ENCODE measurements around the gene SHISA7.

SHISA7 gene

GRCh38 chr19:55461974-55462626, 19.0 kb upstream of the SHISA7 start:
- ChIA-PET CTCF (interaction anchor here (0.9 to 1.0 kb wide), 5 partner anchors 13 to 79 kb away, joined by 3 read pairs; no protein-coding TSS in a partner anchor), POLR2A (interaction anchor here (0.5 to 1.1 kb wide), 6 partner anchors 9 to 1535 kb away, joined by 3 to 8 read pairs (median 3); partner anchors contain the start of genes FIZ1, UBE2S and ZNF628)
- Histone ChIP-seq H3K4me3 (ENCODE audit: control insufficient read depth in 1 of 7, extremely low read depth in 1 of 7, insufficient read depth in 4 of 7, low read depth in 2 of 7, low read length in 6 of 7) (peak overlapping the region; percentile 11 to 90 (median 70)), H3K27ac (ENCODE audit: insufficient read depth in 1 of 2, low read depth in 1 of 2, low read length in 2 of 2, poor library complexity in 1 of 2, severe bottlenecking in 2 of 2) (peak overlapping the region; percentile 64 to 88), H3K36me3 (ENCODE audit: control insufficient read depth in 4 of 4, insufficient read depth in 4 of 4, low read length in 3 of 4) (peaks cover 0 to 4% (median 0%) of the 10 kb centered on the region in 4 experiments), H3K9me3 (ENCODE audit: control extremely low read depth in 1 of 5, control insufficient read depth in 4 of 5, insufficient read depth in 2 of 5, low read depth in 1 of 5, low read length in 4 of 5) (no peaks in the 10 kb centered on the region), H3K4me1 (ENCODE audit: control extremely low read depth in 1 of 4, control insufficient read depth in 4 of 4, insufficient read depth in 4 of 4, low read length in 3 of 4) (peaks cover 0 to 24% (median 17%) of the 10 kb centered on the region in 4 experiments), H3K27me3 (replicated peaks in 2 of 5; ENCODE audit: control insufficient read depth in 4 of 5, insufficient read depth in 5 of 5, low read length in 4 of 5) (no peaks in the 10 kb centered on the region)
- DNase-seq = peak; percentile 50 to 79 (median 72)
- 12% methylated on average over 23 of the region's 27 CpGs for WGBS (ENCODE audit: insufficient coverage)

GRCh38 chr19:55461259-55461973, 18.3 kb upstream of the SHISA7 start, which contains the start of gene ISOC2:
TSS of gene ISOC2 (minus strand) at chr19:55461642. CDS start at chr19:55456486, 5,156 bp downstream.
- DNase-seq = peak; percentile 100
- peaks cover 0 to 9% (median 1%) of the 10 kb centered on the region in 4 experiments for H3K36me3 ChIP-seq (ENCODE audit: control insufficient read depth in 4 of 4, insufficient read depth in 4 of 4, low read length in 3 of 4)
- H3K27ac ChIP-seq (ENCODE audit: insufficient read depth in 1 of 2, low read depth in 1 of 2, low read length in 2 of 2, poor library complexity in 1 of 2, severe bottlenecking in 2 of 2) = peak within 1 kb of the TSS; percentile 74 to 91
- H3K4me1 ChIP-seq (ENCODE audit: control extremely low read depth in 1 of 4, control insufficient read depth in 4 of 4, insufficient read depth in 4 of 4, low read length in 3 of 4) = peaks cover 0 to 24% (median 17%) of the 10 kb centered on the region in 4 experiments
- POLR2A ChIA-PET = interaction anchor here (0.5 to 1.1 kb wide), 7 partner anchors 9 to 1536 kb away, joined by 3 to 8 read pairs (median 3); partner anchors contain the start of genes FIZ1, UBE2S and ZNF628
- WGBS (ENCODE audit: insufficient coverage) = under 1% methylated on average over 51 of the region's 54 CpGs
- no peaks in the 10 kb centered on the region for H3K9me3 ChIP-seq (ENCODE audit: control extremely low read depth in 1 of 5, control insufficient read depth in 4 of 5, insufficient read depth in 2 of 5, low read depth in 1 of 5, low read length in 4 of 5)
- CTCF ChIA-PET = interaction anchor here (0.9 to 1.0 kb wide), 4 partner anchors 12 to 42 kb away, joined by 3 read pairs; no protein-coding TSS in a partner anchor
- no peaks in the 10 kb centered on the region for H3K27me3 ChIP-seq (replicated peaks in 2 of 5; ENCODE audit: control insufficient read depth in 4 of 5, insufficient read depth in 5 of 5, low read length in 4 of 5)
- H3K4me3 ChIP-seq (ENCODE audit: control insufficient read depth in 1 of 7, extremely low read depth in 1 of 7, insufficient read depth in 4 of 7, low read depth in 2 of 7, low read length in 6 of 7) = peak within 1 kb of the TSS; percentile 64 to 90 (median 80)

- H3K36me3 ChIP-seq (ENCODE audit: control insufficient read depth in 4 of 4, insufficient read depth in 4 of 4, low read length in 3 of 4) = peaks cover 0 to 11% (median 2%) of the 10 kb centered on the region in 4 experiments
- no peaks in the 10 kb centered on the region for H3K9me3 ChIP-seq (ENCODE audit: control extremely low read depth in 1 of 5, control insufficient read depth in 4 of 5, insufficient read depth in 2 of 5, low read depth in 1 of 5, low read length in 4 of 5)
- peak overlapping the region; percentile 64 to 90 (median 80) for H3K4me3 ChIP-seq (ENCODE audit: control insufficient read depth in 1 of 7, extremely low read depth in 1 of 7, insufficient read depth in 4 of 7, low read depth in 2 of 7, low read length in 6 of 7)
- DNase-seq = peak; percentile 62 to 81 (median 76)
- WGBS (ENCODE audit: insufficient coverage) = 40% methylated on average over 22 of the region's 24 CpGs
- peak overlapping the region; percentile 74 to 91 for H3K27ac ChIP-seq (ENCODE audit: insufficient read depth in 1 of 2, low read depth in 1 of 2, low read length in 2 of 2, poor library complexity in 1 of 2, severe bottlenecking in 2 of 2)
- CTCF ChIA-PET = no interaction called here
- peaks cover 0 to 24% (median 17%) of the 10 kb centered on the region in 4 experiments for H3K4me1 ChIP-seq (ENCODE audit: control extremely low read depth in 1 of 4, control insufficient read depth in 4 of 4, insufficient read depth in 4 of 4, low read length in 3 of 4)
- POLR2A ChIA-PET = interaction anchor here (0.5 to 0.6 kb wide), 2 partner anchors 245 to 529 kb away, joined by 3 to 4 read pairs; no protein-coding TSS in a partner anchor
- H3K27me3 ChIP-seq (replicated peaks in 2 of 5; ENCODE audit: control insufficient read depth in 4 of 5, insufficient read depth in 5 of 5, low read length in 4 of 5) = no peaks in the 10 kb centered on the region
Observed at GRCh38 chr19:55460670-55461258, 17.7 kb upstream of the SHISA7 start.

- DNase-seq = no peak
- ChIA-PET POLR2A (interaction anchor here (0.5 to 0.6 kb wide), 2 partner anchors 244 to 528 kb away, joined by 3 to 4 read pairs; no protein-coding TSS in a partner anchor), CTCF (interaction anchor here (0.6 to 1.4 kb wide), 5 partner anchors 7 to 319 kb away, joined by 3 to 4 read pairs (median 4); no protein-coding TSS in a partner anchor)
- H3K4me3 ChIP-seq (ENCODE audit: control insufficient read depth in 1 of 7, extremely low read depth in 1 of 7, insufficient read depth in 4 of 7, low read depth in 2 of 7, low read length in 6 of 7) = no peak overlapping the region
- H3K9me3 ChIP-seq (ENCODE audit: control extremely low read depth in 1 of 5, control insufficient read depth in 4 of 5, insufficient read depth in 2 of 5, low read depth in 1 of 5, low read length in 4 of 5) = no peaks in the 10 kb centered on the region
- peaks cover 0 to 13% (median 7%) of the 10 kb centered on the region in 4 experiments for H3K36me3 ChIP-seq (ENCODE audit: control insufficient read depth in 4 of 4, insufficient read depth in 4 of 4, low read length in 3 of 4)
- peak overlapping the region in 1 of 2 experiments; percentile 91 for H3K27ac ChIP-seq (ENCODE audit: insufficient read depth in 1 of 2, low read depth in 1 of 2, low read length in 2 of 2, poor library complexity in 1 of 2, severe bottlenecking in 2 of 2)
- peaks cover 0 to 24% (median 17%) of the 10 kb centered on the region in 4 experiments for H3K4me1 ChIP-seq (ENCODE audit: control extremely low read depth in 1 of 4, control insufficient read depth in 4 of 4, insufficient read depth in 4 of 4, low read length in 3 of 4)
- WGBS (ENCODE audit: insufficient coverage) = 85% methylated on average over 15 of the region's 16 CpGs
- H3K27me3 ChIP-seq (replicated peaks in 2 of 5; ENCODE audit: control insufficient read depth in 4 of 5, insufficient read depth in 5 of 5, low read length in 4 of 5) = no peaks in the 10 kb centered on the region
Observed at GRCh38 chr19:55459950-55460657, 17.0 kb upstream of the SHISA7 start.

- no peak overlapping the region for H3K4me3 ChIP-seq (ENCODE audit: control insufficient read depth in 1 of 7, extremely low read depth in 1 of 7, insufficient read depth in 4 of 7, low read depth in 2 of 7, low read length in 6 of 7)
- H3K27me3 ChIP-seq (replicated peaks in 2 of 5; ENCODE audit: control insufficient read depth in 4 of 5, insufficient read depth in 5 of 5, low read length in 4 of 5) = no peaks in the 10 kb centered on the region
- no peaks in the 10 kb centered on the region for H3K9me3 ChIP-seq (ENCODE audit: control extremely low read depth in 1 of 5, control insufficient read depth in 4 of 5, insufficient read depth in 2 of 5, low read depth in 1 of 5, low read length in 4 of 5)
- peaks cover 0 to 13% (median 7%) of the 10 kb centered on the region in 4 experiments for H3K36me3 ChIP-seq (ENCODE audit: control insufficient read depth in 4 of 4, insufficient read depth in 4 of 4, low read length in 3 of 4)
- no peak for DNase-seq
- H3K27ac ChIP-seq (ENCODE audit: insufficient read depth in 1 of 2, low read depth in 1 of 2, low read length in 2 of 2, poor library complexity in 1 of 2, severe bottlenecking in 2 of 2) = no peak overlapping the region
- ChIA-PET CTCF (interaction anchor here (0.6 to 1.4 kb wide), 5 partner anchors 8 to 319 kb away, joined by 3 to 4 read pairs (median 4); no protein-coding TSS in a partner anchor), POLR2A (no interaction called here)
- WGBS (ENCODE audit: insufficient coverage) = 95% methylated on average over 5 of the region's 8 CpGs
- H3K4me1 ChIP-seq (ENCODE audit: control extremely low read depth in 1 of 4, control insufficient read depth in 4 of 4, insufficient read depth in 4 of 4, low read length in 3 of 4) = peaks cover 0 to 24% (median 17%) of the 10 kb centered on the region in 4 experiments
Observed at GRCh38 chr19:55459551-55459949, 16.4 kb upstream of the SHISA7 start.
